ENCODE results near the gene HGFAC.

The HGFAC gene

GRCh38 chr4:3478446-3479357 is 36.9 kb downstream of the HGFAC start:
- DNase-seq (ENCODE audit: extremely low read depth, low read depth): no peak
- TF ChIP-seq CTCF (IDR thresholded peaks at IDR 0.05; ENCODE audit: low read depth, low read length, missing control alignments): no peak
- H3K4me3 ChIP-seq (replicated peaks; ENCODE audit: low read depth, low read length): no peak overlapping the region

DNA sequence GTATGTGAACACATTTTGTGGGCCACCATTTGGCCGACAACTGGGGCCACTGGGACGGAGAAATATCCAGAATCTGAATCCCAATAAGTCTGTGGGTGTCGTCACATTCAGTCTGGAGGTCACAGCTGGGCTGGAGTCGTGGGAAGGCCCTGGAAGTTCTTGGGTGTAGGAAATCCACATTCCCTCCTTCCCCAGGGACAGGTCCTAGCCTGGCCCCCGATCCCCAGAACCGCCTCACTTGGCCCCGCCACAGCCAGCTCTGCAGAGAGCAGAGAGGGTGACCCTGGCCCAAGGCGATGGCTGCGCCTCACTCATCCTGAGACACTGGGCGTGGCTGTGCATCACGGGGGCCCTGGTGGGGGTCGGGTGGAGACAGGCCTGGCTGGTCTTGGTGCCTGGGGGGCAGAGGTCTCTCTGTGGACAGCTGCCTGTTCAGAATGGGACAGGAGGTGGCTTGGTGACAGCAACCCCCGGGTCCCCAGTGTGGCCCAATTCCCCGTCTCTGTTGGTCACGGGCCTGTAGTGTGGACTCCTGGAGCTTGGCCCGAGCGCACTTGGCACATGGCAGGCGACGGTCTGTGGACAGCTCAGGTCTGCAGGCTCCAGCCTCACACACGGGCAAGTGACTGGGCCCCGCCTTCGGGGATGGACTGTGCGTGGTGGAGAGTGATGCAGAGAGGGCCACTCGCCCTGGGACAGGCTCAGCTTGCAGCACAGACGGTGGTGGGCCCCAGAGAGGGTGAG is 37.8 kb downstream of the HGFAC start:
- no peak for TF ChIP-seq CTCF (IDR thresholded peaks at IDR 0.05; ENCODE audit: low read depth, low read length, missing control alignments)
- DNase-seq (ENCODE audit: extremely low read depth, low read depth): no peak
- no peak overlapping the region for H3K4me3 ChIP-seq (replicated peaks; ENCODE audit: low read depth, low read length)

GRCh38 chr4:3480528-3481112 is 38.9 kb downstream of the HGFAC start:
- no peak overlapping the region for H3K4me3 ChIP-seq (replicated peaks; ENCODE audit: low read depth, low read length)
- peak; percentile 100 for TF ChIP-seq CTCF (IDR thresholded peaks at IDR 0.05; ENCODE audit: low read depth, low read length, missing control alignments)
- peak; percentile 27 for DNase-seq (ENCODE audit: extremely low read depth, low read depth)

GRCh38 chr4:3481113-3481531 is 39.4 kb downstream of the HGFAC start:
- no peak for TF ChIP-seq CTCF (IDR thresholded peaks at IDR 0.05; ENCODE audit: low read depth, low read length, missing control alignments)
- no peak for DNase-seq (ENCODE audit: extremely low read depth, low read depth)
- no peak overlapping the region for H3K4me3 ChIP-seq (replicated peaks; ENCODE audit: low read depth, low read length)

DNA sequence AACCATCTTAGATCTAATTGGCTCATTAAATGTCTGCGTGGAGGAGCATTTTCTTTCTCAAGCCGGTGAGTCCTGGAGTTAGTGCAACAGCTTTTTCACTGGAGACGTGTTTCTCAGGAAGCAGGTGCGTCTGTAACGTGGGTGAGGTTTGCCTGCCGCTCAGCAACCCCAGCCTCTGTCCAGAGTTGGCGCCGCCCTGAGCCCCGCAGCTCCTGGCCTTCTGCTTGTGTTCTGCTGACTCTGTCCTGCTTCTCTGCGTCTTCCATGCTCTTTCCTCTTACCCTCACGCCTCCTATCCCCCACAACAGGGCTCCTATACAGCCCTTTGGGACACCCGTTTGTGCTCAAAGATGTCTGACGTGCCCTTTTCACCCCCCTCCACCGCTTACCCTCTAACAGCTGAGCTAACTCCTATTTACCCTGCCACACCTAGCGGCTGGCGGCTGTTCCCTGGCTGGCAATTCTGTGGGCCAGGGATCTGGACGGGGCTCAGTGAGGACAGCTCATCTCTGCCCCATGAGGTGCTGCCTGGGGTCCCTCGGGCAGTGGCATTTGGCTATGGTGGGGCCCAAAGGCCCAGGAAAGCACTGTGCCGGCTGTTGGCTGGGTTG is 40.1 kb downstream of the HGFAC start:
- H3K4me3 ChIP-seq (replicated peaks; ENCODE audit: low read depth, low read length): no peak overlapping the region
- DNase-seq (ENCODE audit: extremely low read depth, low read depth): no peak
- no peak for TF ChIP-seq CTCF (IDR thresholded peaks at IDR 0.05; ENCODE audit: low read depth, low read length, missing control alignments)

GRCh38 chr4:3482707-3483106 is 40.9 kb downstream of the HGFAC start:
- no peak overlapping the region for H3K4me3 ChIP-seq (replicated peaks; ENCODE audit: low read depth, low read length)
- TF ChIP-seq CTCF (IDR thresholded peaks at IDR 0.05; ENCODE audit: low read depth, low read length, missing control alignments): no peak
- DNase-seq (ENCODE audit: extremely low read depth, low read depth): no peak
